Heart left ventricle (tissue), 16 donors: ENCODE data around the gene GBP1. TPM values are rescaled to one million over a fixed set of nuclear protein-coding genes. Genes with fewer than 3 reads are reported as not detected.
"Not testable (repeated sequence)": the region's sequence is repeated elsewhere in the genome, so short reads cannot be mapped to it uniquely, and the experiment has no call there.

Experiments
- ATAC-seq, 4 donors: fragments of 200-7000 bp; cut with Tn5 transposase; one replicate each; pipeline ENCODE4 v1.9.1; 2020 to 2022; ENCODE audit warnings: moderate library complexity in 4 of 4, mild to moderate bottlenecking in 3 of 4, moderate number of reproducible peaks in 1 of 4
- DNase-seq, 5 donors: peaks; one replicate each; pipeline ENCODE4 v3.0.0-alpha.2; 2020
- H3K27ac ChIP-seq, 12 donors: fragments of 200-600 bp; sonication (generic) in 4 of 12; one replicate each; pipeline versions ENCODE4 v1.5.0 to v1.8.0; 2016 to 2022; ENCODE audit warnings: mild to moderate bottlenecking in 2 of 12
- H3K27me3 ChIP-seq, 9 donors: fragments of 200-600 bp; sonication (generic) in 2 of 9; one replicate each; pipeline versions ENCODE4 v1.5.1 to v1.8.0; 2016 to 2022; ENCODE audit warnings: mild to moderate bottlenecking in 3 of 9
- H3K36me3 ChIP-seq, 9 donors: fragments of 200-600 bp; sonication (generic) in 2 of 9; one replicate each; pipeline versions ENCODE4 v1.5.0 to v1.8.0; 2018 to 2022; ENCODE audit warnings: mild to moderate bottlenecking in 2 of 9
- H3K4me1 ChIP-seq, 12 donors: fragments of 200-600 bp; sonication (generic) in 4 of 12; one replicate each; pipeline versions ENCODE4 v1.5.0 to v1.8.0; 2016 to 2022; ENCODE audit warnings: mild to moderate bottlenecking in 3 of 12
- H3K4me3 ChIP-seq, 12 donors: fragments of 200-600 bp; sonication (generic) in 4 of 12; one replicate each; pipeline versions ENCODE4 v1.5.0 to v1.8.0; 2017 to 2022; ENCODE audit warnings: mild to moderate bottlenecking in 9 of 12, moderate library complexity in 4 of 12
- H3K9me3 ChIP-seq, 12 donors: fragments of 200-600 bp; sonication (generic) in 4 of 12; one replicate each; pipeline versions ENCODE4 v1.5.0 to v1.8.0; 2016 to 2022; ENCODE audit warnings: mild to moderate bottlenecking in 1 of 12
- POLR2A ChIP-seq, 2 donors: fragments of 450-650 bp; IDR thresholded peaks; one replicate each; pipeline ENCODE4 v1.6.1; 2017; ENCODE audit warnings: antibody characterized with exemption in 2 of 2, mild to moderate bottlenecking in 2 of 2, moderate library complexity in 2 of 2
- WGBS, 4 donors: extraction: QIAGEN DNeasy Blood & Tissue Kit in 2 of 4; methylation state at CpG; one replicate each; pipeline versions ENCODE4 v1.1.5 to v1.1.7; 2013 to 2018; 5-methylcytosine and 5-hydroxymethylcytosine counted together
- intact Hi-C, 10 donors: fragments of 100-400 bp; cut with DNase I; formaldehyde crosslinking; loops; one replicate each; pipeline versions ENCODE4 v1.11.1 to v1.14.2; 2022
- polyA plus RNA-seq, 2 donors: library from polyadenylated mRNA; stranded (reverse); fragments of 200-250 nt; gene quantifications; one replicate each; pipeline ENCODE4 v1.2.3, GENCODE V29; 2013
- total RNA-seq, 9 donors: library from RNA; depleted of rRNA in 2 of 9; stranded (reverse); fragments of >200 nt in 2 of 9; fragmentation: NEBNext Ultra II Directional in 3 of 9; extraction: Animal tissue kit (Norgen Biotek cat#: 25700) in 3 of 9; gene quantifications; one replicate each; pipeline versions ENCODE4 v1.1.0 to v1.2.4, GENCODE V29; 2016 to 2023
- TF ChIP-seq, protein P1 (sequence below), 12 donors: fragments of 200-600 bp; sonication (generic) in 4 of 12; IDR thresholded peaks; one replicate each; pipeline versions ENCODE4 v1.5.0 to v1.8.0; 2018 to 2022; ENCODE audit warnings: antibody characterized with exemption in 12 of 12, mild to moderate bottlenecking in 5 of 12
- donor health status: ischemic (EF 13 %, LVEDD 7.1; RV severe dilation, severe dysfunction).
- donor health status: healthy with polysubstance abuse.
- donor health status: DM: no; HTN: yes; CAD: no.
- donor health status: DM: no; HTN: no; CAD: no.
- donor health status: ischemic (EF 25% LVEDD 6.9; RV normal size, moderate dysfunction).
- donor health status: ischemic (EF 25% LVEDD 5.7; RV mildly dilated, moderate dysfunction).
- donor health status: healthy.
- donor health status: DM: yes; HTN: yes; CAD: no.
- donor health status: ischemic (EF 35%, LVEDD 5.7; RV mildly dilated, moderate dysfunction).
- donor health status: nonischemic (EF 11% LVEDD 7.7; RV severe dilation, severe dysfunction).
- donor health status: DM: yes; HTN: yes; CAD: no.
- donor health status: PGD.
- donor health status: ischemic (EF 29% LVEDD 5.4; RV normal size, mild dysfunction).
- donor health status: nonischemic (EF 23%, LVEDD 6.1; RV moderate dilation, normal function).

The GBP1 gene
- total and polyA plus RNA-seq, 11 donors = 3.6 to 170 (median 5.8) TPM

DNA sequence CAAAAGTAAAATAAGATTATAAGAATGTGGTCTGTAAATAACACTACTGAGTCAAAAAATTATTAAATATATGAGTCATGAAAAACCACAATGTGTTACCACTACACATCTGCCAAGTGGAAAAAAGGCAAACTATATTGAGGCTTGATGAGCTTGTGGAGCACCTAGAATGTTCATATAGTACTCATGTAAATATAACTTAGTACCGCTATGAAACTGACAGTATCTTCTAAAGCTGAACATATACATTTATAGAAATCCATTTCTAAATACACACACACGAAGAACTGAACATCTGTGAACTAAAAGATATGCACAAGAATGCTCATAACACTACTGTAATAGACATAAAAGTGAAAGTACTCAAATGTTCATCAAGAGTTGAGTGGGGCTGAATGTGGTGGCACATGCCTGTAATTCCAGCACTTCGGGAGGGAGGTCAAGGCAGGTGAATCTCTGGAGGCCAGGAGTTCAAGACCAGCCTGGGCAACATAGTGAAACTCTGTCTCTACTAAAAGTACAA lies 23.8 kb downstream of the GBP1 start:
- ATAC-seq (no peak), DNase-seq (no peak)
- Histone ChIP-seq H3K36me3 (no peaks in the 10 kb centered on the region), H3K27me3 (no peaks in the 10 kb centered on the region), H3K27ac (no peak overlapping the region), H3K9me3 (peaks cover 0 to 9% (median 0%) of the 10 kb centered on the region in 12 donors), H3K4me1 (no peaks in the 10 kb centered on the region), H3K4me3 (no peak overlapping the region)
- 72 to 77% (median 75%) methylated on average over 3 of the region's 3 CpGs for WGBS, 4 donors
- intact Hi-C loops = no loop called here
- no peak for TF ChIP-seq POLR2A (IDR thresholded peaks at IDR 0.05)
- TF ChIP-seq, protein P1, sequence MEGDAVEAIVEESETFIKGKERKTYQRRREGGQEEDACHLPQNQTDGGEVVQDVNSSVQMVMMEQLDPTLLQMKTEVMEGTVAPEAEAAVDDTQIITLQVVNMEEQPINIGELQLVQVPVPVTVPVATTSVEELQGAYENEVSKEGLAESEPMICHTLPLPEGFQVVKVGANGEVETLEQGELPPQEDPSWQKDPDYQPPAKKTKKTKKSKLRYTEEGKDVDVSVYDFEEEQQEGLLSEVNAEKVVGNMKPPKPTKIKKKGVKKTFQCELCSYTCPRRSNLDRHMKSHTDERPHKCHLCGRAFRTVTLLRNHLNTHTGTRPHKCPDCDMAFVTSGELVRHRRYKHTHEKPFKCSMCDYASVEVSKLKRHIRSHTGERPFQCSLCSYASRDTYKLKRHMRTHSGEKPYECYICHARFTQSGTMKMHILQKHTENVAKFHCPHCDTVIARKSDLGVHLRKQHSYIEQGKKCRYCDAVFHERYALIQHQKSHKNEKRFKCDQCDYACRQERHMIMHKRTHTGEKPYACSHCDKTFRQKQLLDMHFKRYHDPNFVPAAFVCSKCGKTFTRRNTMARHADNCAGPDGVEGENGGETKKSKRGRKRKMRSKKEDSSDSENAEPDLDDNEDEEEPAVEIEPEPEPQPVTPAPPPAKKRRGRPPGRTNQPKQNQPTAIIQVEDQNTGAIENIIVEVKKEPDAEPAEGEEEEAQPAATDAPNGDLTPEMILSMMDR (IDR thresholded peaks at IDR 0.05) = no peak

- Histone ChIP-seq H3K9me3 (peaks cover 0 to 9% (median 0%) of the 10 kb centered on the region in 12 donors), H3K27me3 (no peaks in the 10 kb centered on the region), H3K4me1 (no peaks in the 10 kb centered on the region), H3K27ac (no peak overlapping the region), H3K36me3 (no peaks in the 10 kb centered on the region), H3K4me3 (no peak overlapping the region)
- no peak for ATAC-seq
- intact Hi-C loops = no loop called here
- 88 to 100% (median 94%) methylated on average over 1 of the region's 1 CpG for WGBS, 4 donors
- DNase-seq = no peak
- TF ChIP-seq POLR2A (IDR thresholded peaks at IDR 0.05) = no peak
- TF ChIP-seq, protein P1 (IDR thresholded peaks at IDR 0.05) = no peak
Measured at GRCh38 chr1:89040315-89040626, 24.7 kb downstream of the GBP1 start.

GRCh38 chr1:89037186-89037585 lies 27.8 kb downstream of the GBP1 start:
- H3K4me1 ChIP-seq = no peaks in the 10 kb centered on the region
- intact Hi-C loops = no loop called here
- WGBS, 4 donors = 79 to 92% (median 83%) methylated on average over 1 of the region's 1 CpG
- ATAC-seq (no peak), DNase-seq (no peak)
- TF ChIP-seq, protein P1 (IDR thresholded peaks at IDR 0.05) = no peak
- no peak for TF ChIP-seq POLR2A (IDR thresholded peaks at IDR 0.05)
- no peaks in the 10 kb centered on the region for H3K9me3 ChIP-seq
- no peak overlapping the region for H3K4me3 ChIP-seq
- peak overlapping the region in 1 of 12 donors; percentile 47 for H3K27ac ChIP-seq
- H3K27me3 ChIP-seq = no peaks in the 10 kb centered on the region
- H3K36me3 ChIP-seq = no peaks in the 10 kb centered on the region

DNA sequence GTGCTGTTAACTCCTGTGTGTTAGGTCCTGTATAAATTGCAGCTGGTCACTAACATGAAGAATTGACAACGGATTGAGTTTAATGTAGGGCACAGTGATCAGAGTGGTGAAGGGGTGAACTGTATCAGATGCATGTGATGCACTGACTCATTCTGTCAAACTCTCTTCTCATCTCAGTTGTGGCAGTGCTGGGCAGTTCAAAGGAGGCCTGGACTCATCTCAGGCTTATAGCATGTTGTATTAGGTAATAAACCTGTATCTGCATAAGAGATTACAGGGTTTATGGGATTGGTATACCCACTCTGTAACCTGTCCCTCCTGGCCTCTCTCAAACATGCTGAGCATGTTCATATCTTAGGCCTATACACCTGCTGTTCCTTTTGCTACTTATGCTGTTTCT lies 29.9 kb downstream of the GBP1 start:
- no peaks in the 10 kb centered on the region for H3K9me3 ChIP-seq
- TF ChIP-seq, protein P1 (IDR thresholded peaks at IDR 0.05) = no peak
- TF ChIP-seq POLR2A (IDR thresholded peaks at IDR 0.05) = no peak
- 81 to 97% (median 89%) methylated on average over 1 of the region's 1 CpG for WGBS, 4 donors
- no peaks in the 10 kb centered on the region for H3K4me1 ChIP-seq
- intact Hi-C loops = no loop called here
- no peak overlapping the region for H3K27ac ChIP-seq
- no peak for DNase-seq
- H3K36me3 ChIP-seq = no peaks in the 10 kb centered on the region
- no peaks in the 10 kb centered on the region for H3K27me3 ChIP-seq
- ATAC-seq = no peak
- no peak overlapping the region for H3K4me3 ChIP-seq

- WGBS, 4 donors = 84 to 92% (median 90%) methylated on average over 4 to 5 of the region's 5 CpGs
- ATAC-seq, H3K4me3 ChIP-seq, H3K4me1 ChIP-seq, H3K27me3 ChIP-seq, H3K27ac ChIP-seq, H3K9me3 ChIP-seq, H3K36me3 ChIP-seq, DNase-seq, intact Hi-C loops: not testable (repeated sequence)
Measured at GRCh38 chr1:89034004-89034403, 31.0 kb downstream of the GBP1 start.

DNA sequence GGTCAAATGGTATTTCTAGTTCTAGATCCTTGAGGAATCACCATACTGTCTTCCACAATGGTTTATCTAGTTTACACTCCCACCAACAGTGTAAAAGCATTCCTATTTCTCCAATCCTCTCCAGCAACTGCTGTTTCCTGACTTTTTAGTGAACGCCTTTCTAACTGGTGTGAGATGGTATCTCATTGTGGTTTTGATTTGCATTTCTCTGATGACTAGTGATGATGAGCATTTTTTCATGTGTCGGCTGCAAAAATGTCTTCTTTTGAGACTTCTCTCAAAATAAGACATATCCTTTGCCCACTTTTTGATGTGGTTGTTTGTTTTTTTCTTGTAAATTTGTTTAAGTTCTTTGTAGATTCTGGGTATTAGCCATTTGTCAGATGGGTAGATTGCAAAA lies 36.0 kb downstream of the GBP1 start:
- intact Hi-C loops = not testable (repeated sequence)

More for the DNA sequence above, 36.0 kb downstream of the GBP1 start:
- not testable (repeated sequence) for H3K36me3 ChIP-seq, H3K27me3 ChIP-seq, H3K4me1 ChIP-seq, DNase-seq, ATAC-seq, H3K4me3 ChIP-seq, H3K9me3 ChIP-seq, H3K27ac ChIP-seq
- WGBS, 4 donors = 85 to 94% (median 90%) methylated on average over 2 of the region's 2 CpGs
